RWPE2 (cell line): ENCODE results near the gene ATP6V0A1.

Experiments
- ATAC-seq: fragments of 200-7000 bp; cut with Tn5 transposase; 3 replicates; pipeline ENCODE4 v1.9.1; 2021; ENCODE audit warnings: low read depth
- DNase-seq: peaks from one replicate; pipeline ENCODE4 v3.0.0-alpha.2; 2020; ENCODE audit warnings: low spot score
- H3K27ac ChIP-seq: fragments of 450-650 bp; 2 replicates; pipeline ENCODE4 v1.5.1; 2017; ENCODE audit warnings: mild to moderate bottlenecking; ENCODE audit not compliant: poor library complexity, severe bottlenecking
- H3K27me3 ChIP-seq: fragments of 250-450 bp; sonication (Bioruptor Pico); 2 replicates; pipeline ENCODE4 v1.5.1; 2021; ENCODE audit warnings: mild to moderate bottlenecking, moderate library complexity; ENCODE audit not compliant: insufficient read depth, poor library complexity, severe bottlenecking
- H3K36me3 ChIP-seq: fragments of 250-450 bp; sonication (Bioruptor Pico); 2 replicates; pipeline ENCODE4 v1.5.1; 2020; ENCODE audit warnings: low read depth, mild to moderate bottlenecking, moderate library complexity
- H3K4me1 ChIP-seq: fragments of 250-450 bp; sonication (Bioruptor Pico); 2 replicates; pipeline ENCODE4 v1.5.1; 2021; ENCODE audit warnings: mild to moderate bottlenecking, moderate library complexity; ENCODE audit not compliant: insufficient read depth, poor library complexity, severe bottlenecking
- H3K4me3 ChIP-seq: fragments of 250-450 bp; sonication (Bioruptor Pico); 2 replicates; pipeline ENCODE4 v1.5.1; 2021; ENCODE audit warnings: mild to moderate bottlenecking, moderate library complexity; ENCODE audit not compliant: severe bottlenecking
- H3K9me3 ChIP-seq: fragments of 250-450 bp; sonication (Bioruptor Pico); 2 replicates; pipeline ENCODE4 v1.5.1; 2021; ENCODE audit warnings: mild to moderate bottlenecking, moderate library complexity; ENCODE audit not compliant: severe bottlenecking
- CTCF ChIP-seq: fragments of 450-650 bp; IDR thresholded peaks from one replicate; pipeline ENCODE4 v1.5.1; 2017; ENCODE audit warnings: mild to moderate bottlenecking, moderate library complexity; ENCODE audit not compliant: poor library complexity, severe bottlenecking

Gene ATP6V0A1

GRCh38 chr17:42509409-42509808 is 50.7 kb downstream of the ATP6V0A1 start:
- Histone ChIP-seq H3K36me3 (peaks cover 12% of the 10 kb centered on the region), H3K4me3 (no peak overlapping the region), H3K9me3 (no peaks in the 10 kb centered on the region), H3K27me3 (no peaks in the 10 kb centered on the region), H3K4me1 (no peaks in the 10 kb centered on the region), H3K27ac (no peak overlapping the region)
- ATAC-seq, result no peak
- no peak for TF ChIP-seq CTCF
- DNase-seq, result no peak

- H3K4me3 ChIP-seq, result no peak overlapping the region
- no peak for DNase-seq
These were observed 51.2 kb downstream of the ATP6V0A1 start for GRCh38 chr17:42509841-42510240.

GRCh38 chr17:42512246-42512645 is 53.6 kb downstream of the ATP6V0A1 start:
- H3K27me3 ChIP-seq, result no peaks in the 10 kb centered on the region
- no peak for ATAC-seq
- no peak overlapping the region for H3K27ac ChIP-seq
- TF ChIP-seq CTCF, result no peak
- no peaks in the 10 kb centered on the region for H3K4me1 ChIP-seq
- no peaks in the 10 kb centered on the region for H3K9me3 ChIP-seq
- peaks cover 12% of the 10 kb centered on the region for H3K36me3 ChIP-seq
- no peak overlapping the region for H3K4me3 ChIP-seq
- DNase-seq, result no peak

More at GRCh38 chr17:42509841-42510240, 51.2 kb downstream of the ATP6V0A1 start:
- Histone ChIP-seq H3K27me3 (no peaks in the 10 kb centered on the region), H3K9me3 (no peaks in the 10 kb centered on the region), H3K27ac (no peak overlapping the region), H3K4me1 (no peaks in the 10 kb centered on the region), H3K36me3 (peaks cover 12% of the 10 kb centered on the region)
- no peak for ATAC-seq
- no peak for TF ChIP-seq CTCF

- no peaks in the 10 kb centered on the region for H3K9me3 ChIP-seq
- DNase-seq (no peak), ATAC-seq (no peak)
- H3K27me3 ChIP-seq, result no peaks in the 10 kb centered on the region
- TF ChIP-seq CTCF, result no peak
- H3K36me3 ChIP-seq, result peaks cover 12% of the 10 kb centered on the region
- no peak overlapping the region for H3K27ac ChIP-seq
- H3K4me1 ChIP-seq, result peaks cover 3% of the 10 kb centered on the region
- no peak overlapping the region for H3K4me3 ChIP-seq
These were observed 54.1 kb downstream of the ATP6V0A1 start for GRCh38 chr17:42512733-42513251.

GRCh38 chr17:42513686-42514085 is 55.0 kb downstream of the ATP6V0A1 start:
- TF ChIP-seq CTCF, result no peak

More at GRCh38 chr17:42513686-42514085, 55.0 kb downstream of the ATP6V0A1 start:
- DNase-seq (no peak), ATAC-seq (no peak)
- peaks cover 4% of the 10 kb centered on the region for H3K36me3 ChIP-seq
- peaks cover 12% of the 10 kb centered on the region for H3K4me1 ChIP-seq
- no peak overlapping the region for H3K4me3 ChIP-seq
- no peaks in the 10 kb centered on the region for H3K27me3 ChIP-seq
- no peaks in the 10 kb centered on the region for H3K9me3 ChIP-seq
- no peak overlapping the region for H3K27ac ChIP-seq
